H1 (cell line): ENCODE data around the gene USH2A. TPM values are rescaled to one million over a fixed set of nuclear protein-coding genes. Genes with fewer than 3 reads are reported as not detected.

Source experiments
- CTCF ChIA-PET: fragments of 300-600 bp; sonication (Branson Sonifier 250); formaldehyde crosslinking; loops from one replicate; lab custom pipeline; 2021; ENCODE audit not compliant: partially characterized antibody; lab: Charles Lee
- POLR2A ChIA-PET: fragments of 300-600 bp; sonication (Branson Sonifier 250); formaldehyde crosslinking; loops from one replicate; lab custom pipeline; 2021; ENCODE audit warnings: inconsistent platforms; ENCODE audit not compliant: partially characterized antibody; lab: Charles Lee
- DNase-seq, 2 experiments: peaks; one replicate each; pipeline versions ENCODE4 v3.0.0 to v3.0.0-alpha.2; 2010 to 2022; ENCODE audit warnings: low spot score in 2 of 2, low read depth in 1 of 2, mixed read lengths in 1 of 2
- FAIRE-seq: peaks from 2 replicates; lab custom pipeline; 2011; peaks lifted over from hg19 to GRCh38; lab: Jason Lieb, UNC
- H2AFZ ChIP-seq: 2 replicates; pipeline ENCODE4 v1.8.1; 2012; ENCODE audit warnings: low read length, inconsistent platforms
- H2AK5ac ChIP-seq: 2 replicates; pipeline ENCODE4 v1.6.1; 2013; ENCODE audit warnings: low read depth, low read length
- H2BK120ac ChIP-seq: replicated peaks from 2 replicates; pipeline ENCODE3; 2013; ENCODE audit warnings: low read depth, low read length, inconsistent platforms
- H2BK12ac ChIP-seq: 2 replicates; pipeline ENCODE4 v1.6.1; 2013; ENCODE audit warnings: low read depth, low read length
- H2BK15ac ChIP-seq: 2 replicates; pipeline ENCODE4 v1.6.1; 2013; ENCODE audit warnings: low read length
- H2BK20ac ChIP-seq: 2 replicates; pipeline ENCODE4 v1.6.1; 2013; ENCODE audit warnings: low read length
- H2BK5ac ChIP-seq: 2 replicates; pipeline ENCODE4 v1.6.1; 2013; ENCODE audit warnings: low read depth, low read length
- H3K14ac ChIP-seq: 2 replicates; pipeline ENCODE4 v1.6.1; 2013; ENCODE audit warnings: inconsistent platforms; ENCODE audit not compliant: insufficient read length
- H3K18ac ChIP-seq: 2 replicates; pipeline ENCODE4 v1.6.1; 2013; ENCODE audit warnings: low read length; ENCODE audit errors: extremely low read depth
- H3K23ac ChIP-seq: 2 replicates; pipeline ENCODE4 v1.6.1; 2013; ENCODE audit warnings: inconsistent platforms; ENCODE audit not compliant: insufficient read length
- H3K23me2 ChIP-seq: 2 replicates; pipeline ENCODE4 v1.6.1; 2013; ENCODE audit warnings: low read depth, low read length
- H3K27ac ChIP-seq: 2 replicates; pipeline ENCODE4 v1.6.1; 2011; ENCODE audit warnings: low read depth, low read length, inconsistent platforms
- H3K27me3 ChIP-seq, 4 experiments: replicated peaks in 1 of 4; 1 replicate in 1 of 4; 2 replicates in 3 of 4; pipeline versions ENCODE4 v1.6.1 to v1.8.1; 2011 to 2013; ENCODE audit warnings: low read length in 3 of 4, mild to moderate bottlenecking in 3 of 4, inconsistent platforms in 2 of 4, mixed read lengths in 2 of 4, moderate library complexity in 1 of 4; ENCODE audit not compliant: control insufficient read depth in 3 of 4, insufficient read depth in 3 of 4; ENCODE audit errors: extremely low read depth in 1 of 4
- H3K36me3 ChIP-seq, 4 experiments: 2 replicates each; pipeline versions ENCODE4 v1.6.1 to v1.8.1; 2011 to 2013; ENCODE audit warnings: mild to moderate bottlenecking in 4 of 4, low read length in 3 of 4, moderate library complexity in 2 of 4, control low read depth in 1 of 4, inconsistent platforms in 1 of 4; ENCODE audit not compliant: insufficient read depth in 4 of 4, control insufficient read depth in 2 of 4
- H3K4ac ChIP-seq: replicated peaks from 2 replicates; pipeline ENCODE3; 2013; ENCODE audit warnings: low read length, low read depth, mixed read lengths, inconsistent platforms; ENCODE audit not compliant: insufficient read length
- H3K4me1 ChIP-seq, 4 experiments: replicated peaks in 1 of 4; 1 replicate in 1 of 4; 2 replicates in 3 of 4; pipeline versions ENCODE4 v1.6.1 to v1.8.1; 2011 to 2013; ENCODE audit warnings: low read length in 3 of 4, inconsistent platforms in 2 of 4, mixed read lengths in 1 of 4; ENCODE audit not compliant: insufficient read depth in 4 of 4, control insufficient read depth in 3 of 4
- H3K4me2 ChIP-seq, 2 experiments: 2 replicates each; pipeline versions ENCODE4 v1.6.1 to v1.8.1; 2011 to 2013; ENCODE audit warnings: low read depth in 2 of 2, low read length in 2 of 2, control low read depth in 1 of 2, inconsistent platforms in 1 of 2, mild to moderate bottlenecking in 1 of 2; ENCODE audit not compliant: insufficient read depth in 1 of 2
- H3K4me3 ChIP-seq, 4 experiments: fragments of 200-600, 300-600 bp in 1 of 4; sonication (generic), shearing (Covaris generic), sonication (Bioruptor Twin) in 1 of 4; 2 replicates each; pipeline versions ENCODE4 v1.5.1 to v1.8.1; 2011 to 2016; ENCODE audit warnings: low read length in 4 of 4, low read depth in 3 of 4, control low read depth in 2 of 4, inconsistent platforms in 2 of 4, mild to moderate bottlenecking in 2 of 4, mixed read lengths in 1 of 4, moderate library complexity in 1 of 4; ENCODE audit not compliant: insufficient read depth in 2 of 4; ENCODE audit errors: extremely low read depth in 1 of 4
- H3K56ac ChIP-seq: replicated peaks from 2 replicates; pipeline ENCODE3; 2013; ENCODE audit warnings: low read depth, mild to moderate bottlenecking, mixed read lengths, low read length, inconsistent platforms; ENCODE audit not compliant: insufficient read length
- H3K79me1 ChIP-seq: 2 replicates; pipeline ENCODE4 v1.6.1; 2013; ENCODE audit warnings: low read depth, low read length, control low read depth
- H3K79me2 ChIP-seq, 2 experiments: 2 replicates each; pipeline versions ENCODE4 v1.6.1 to v1.8.1; 2012 to 2013; ENCODE audit warnings: low read length in 2 of 2, mild to moderate bottlenecking in 2 of 2, inconsistent platforms in 1 of 2; ENCODE audit not compliant: insufficient read depth in 2 of 2, control insufficient read depth in 1 of 2
- H3K9ac ChIP-seq, 4 experiments: replicated peaks in 1 of 4; 1 replicate in 1 of 4; 2 replicates in 3 of 4; pipeline versions ENCODE4 v1.6.1 to v1.8.1; 2011 to 2013; ENCODE audit warnings: low read depth in 3 of 4, low read length in 3 of 4, control low read depth in 2 of 4, mild to moderate bottlenecking in 2 of 4, moderate library complexity in 2 of 4, inconsistent platforms in 1 of 4; ENCODE audit errors: extremely low read depth in 1 of 4
- H3K9me3 ChIP-seq, 2 experiments: 2 replicates each; pipeline versions ENCODE4 v1.6.1 to v1.8.1; 2012 to 2013; ENCODE audit warnings: mild to moderate bottlenecking in 2 of 2, moderate library complexity in 2 of 2, control low read depth in 1 of 2, inconsistent platforms in 1 of 2, low read depth in 1 of 2, low read length in 1 of 2, mixed read lengths in 1 of 2; ENCODE audit not compliant: insufficient read depth in 2 of 2
- H4K20me1 ChIP-seq, 2 experiments: replicated peaks in 1 of 2; 2 replicates each; pipeline versions ENCODE3 to v1.8.1; 2011 to 2013; ENCODE audit warnings: inconsistent platforms in 2 of 2, low read length in 2 of 2, mild to moderate bottlenecking in 1 of 2; ENCODE audit not compliant: insufficient read depth in 2 of 2, control insufficient read depth in 1 of 2
- H4K5ac ChIP-seq: 2 replicates; pipeline ENCODE4 v1.6.1; 2013; ENCODE audit warnings: low read length, low read depth, mixed read lengths, inconsistent platforms; ENCODE audit not compliant: insufficient read length
- H4K8ac ChIP-seq: 2 replicates; pipeline ENCODE4 v1.8.0; 2013; ENCODE audit warnings: mild to moderate bottlenecking, moderate library complexity, low read length, inconsistent platforms; ENCODE audit not compliant: insufficient read depth; ENCODE audit errors: extremely low read depth
- H4K91ac ChIP-seq: replicated peaks from 2 replicates; pipeline ENCODE3; 2013; ENCODE audit warnings: low read length, mixed read lengths, inconsistent platforms; ENCODE audit not compliant: insufficient read length
- ATF2 ChIP-seq: IDR thresholded peaks from 2 replicates; pipeline ENCODE4 v1.6.1; 2012; ENCODE audit warnings: low read length, inconsistent platforms
- BRCA1 ChIP-seq: IDR thresholded peaks from 2 replicates; pipeline ENCODE4 v1.6.1; 2012; ENCODE audit warnings: low read depth, low read length, improper control_type of control experiment
- CHD2 ChIP-seq: IDR thresholded peaks from 2 replicates; pipeline ENCODE4 v1.6.1; 2012; ENCODE audit warnings: low read length, improper control_type of control experiment
- HDAC2 ChIP-seq, 2 experiments: fragments of 300-600 bp in 1 of 2; sonication (generic) in 1 of 2; IDR thresholded peaks; 2 replicates each; pipeline ENCODE4 v1.6.1; 2011 to 2012; ENCODE audit warnings: low read depth in 2 of 2, low read length in 2 of 2, mild to moderate bottlenecking in 2 of 2, moderate library complexity in 2 of 2, borderline replicate concordance in 1 of 2, inconsistent platforms in 1 of 2
- HDAC6 ChIP-seq: IDR thresholded peaks from one replicate; pipeline ENCODE4 v1.7.1; 2012; ENCODE audit warnings: low read depth, mild to moderate bottlenecking, inconsistent platforms, low read length, moderate library complexity
- RXRA ChIP-seq: IDR thresholded peaks from 2 replicates; pipeline ENCODE4 v1.6.1; 2011; ENCODE audit warnings: low read depth, mild to moderate bottlenecking, low read length, moderate library complexity; ENCODE audit not compliant: insufficient read depth
- SIN3A ChIP-seq, 2 experiments: IDR thresholded peaks in 1 of 2; conservative IDR thresholded peaks in 1 of 2; 2 replicates each; pipeline ENCODE4 v1.6.1; 2011 to 2012; ENCODE audit warnings: low read length in 2 of 2, improper control_type of control experiment in 1 of 2, low read depth in 1 of 2, mild to moderate bottlenecking in 1 of 2
- USF2 ChIP-seq: IDR thresholded peaks from 2 replicates; pipeline ENCODE4 v1.6.1; 2011; ENCODE audit warnings: low read length, improper control_type of control experiment
- WGBS, 2 experiments: shearing (Covaris generic) in 1 of 2; methylation state at CpG; one replicate each; pipeline versions ENCODE4 v1.1.6 to v1.1.7; 2013 to 2015; ENCODE audit warnings: low lambda C conversion rate in 2 of 2, mixed read lengths in 2 of 2, inconsistent platforms in 1 of 2, low coverage in 1 of 2, missing lambda C conversion rate in 1 of 2; ENCODE audit not compliant: insufficient replicate concordance in 2 of 2, insufficient coverage in 1 of 2, insufficient read length in 1 of 2; ENCODE audit errors: extremely low coverage in 1 of 2, missing lambda C conversion rate in 1 of 2; 5-methylcytosine and 5-hydroxymethylcytosine counted together
- polyA plus RNA-seq, 7 experiments: library from polyadenylated mRNA; depleted of rRNA in 3 of 7; stranded (reverse) in 5 of 7; unstranded in 2 of 7; fragments of >200 nt in 5 of 7; fragments of 200-250 nt in 2 of 7; gene quantifications; 1 replicate in 5 of 7; 2 replicates in 1 of 7; 4 replicates in 1 of 7; pipeline versions ENCODE4 v1.2.1 to v1.2.3, GENCODE V29; 2011 to 2013; ENCODE audit warnings: missing spikeins in 2 of 7, mixed read lengths in 2 of 7
- total RNA-seq: library from RNA; stranded (reverse); fragmentation: NEBNext Ultra II Directional; extraction: Animal tissue kit (Norgen Biotek cat#: 25700); gene quantifications from 2 replicates; pipeline ENCODE4 v1.2.1, GENCODE V29; 2021

USH2A gene
- total and polyA plus RNA-seq, 2 of the 8 experiments (the other 6 are each of a cell fraction or from before 2014, with no cell fraction given) = 0.02 to 0.17 TPM

GRCh38 chr1:216073793-216074595 lies 349.3 kb downstream of the USH2A start:
- Histone ChIP-seq H2BK5ac (no peak overlapping the region), H4K8ac (no peak overlapping the region), H2BK15ac (no peak overlapping the region), H3K27me3 (no peaks in the 10 kb centered on the region), H3K4me1 (no peaks in the 10 kb centered on the region), H3K9me3 (no peaks in the 10 kb centered on the region), H4K91ac (no peak overlapping the region), H3K14ac (no peak overlapping the region), H4K5ac (no peak overlapping the region), H3K9ac (no peak overlapping the region), H2AK5ac (no peak overlapping the region), H3K79me2 (no peaks in the 10 kb centered on the region), H2BK120ac (no peak overlapping the region), H3K4me3 (no peak overlapping the region), H3K4me2 (no peak overlapping the region), H3K23ac (no peak overlapping the region), H2BK12ac (no peak overlapping the region), H3K18ac (no peak overlapping the region), H2AFZ (no peak overlapping the region), H3K36me3 (no peaks in the 10 kb centered on the region), H3K27ac (no peak overlapping the region), H3K79me1 (no peaks in the 10 kb centered on the region), H3K23me2 (no peaks in the 10 kb centered on the region), H3K4ac (peak overlapping the region; percentile 32), H2BK20ac (no peak overlapping the region; the same call in 1 of the 2 replicates), H4K20me1 (no peaks in the 10 kb centered on the region), H3K56ac (no peak overlapping the region)
- POLR2A ChIA-PET = no interaction called here
- WGBS, 2 experiments = 94% methylated on average over 8 of the region's 8 CpGs; no CpG with 5 or more reads in 1 of the 2 experiments
- DNase-seq (no peak), FAIRE-seq (no peak)
- CTCF ChIA-PET = interaction anchor here (1.2 kb wide), 1 partner anchor 148 kb away, joined by 3 read pairs; no protein-coding TSS in a partner anchor
- TF ChIP-seq BRCA1 (no peak), HDAC6 (no peak), CHD2 (no peak), SIN3A (conservative IDR thresholded peaks at IDR 0.05 in 1 of 2, IDR thresholded peaks at IDR 0.05 in 1 of 2; ENCODE audit: low read depth in 1 of 2, low read length in 2 of 2) (no peak), ATF2 (no peak), RXRA (no peak), HDAC2 (IDR thresholded peaks at IDR 0.05; ENCODE audit: borderline replicate concordance in 1 of 2, low read depth in 2 of 2, low read length in 2 of 2) (no peak), USF2 (no peak)
